ENCODE measurements around the gene LSR. TPM values are rescaled to one million over a fixed set of nuclear protein-coding genes. Genes with fewer than 3 reads are reported as not detected.

The LSR gene
- total and polyA plus RNA-seq, 2 experiments from 2014 or later = 116 to 212 TPM

- Histone ChIP-seq H3K27ac (ENCODE audit: low read depth) (no peak overlapping the region), H2AFZ (no peak overlapping the region), H3K79me2 (replicated peaks; ENCODE audit: insufficient read depth) (no peaks in the 10 kb centered on the region), H3K9me2 (ENCODE audit: insufficient read depth) (no peaks in the 10 kb centered on the region), H4K20me1 (replicated peaks; ENCODE audit: insufficient read depth) (no peaks in the 10 kb centered on the region), H3K4me2 (no peak overlapping the region), H3F3A (replicated peaks; ENCODE audit: low read depth) (peaks cover 8% of the 10 kb centered on the region), H3K4me1 (ENCODE audit: insufficient read depth) (no peaks in the 10 kb centered on the region; the same call in 1 of the 2 replicates), H3K36me3 (ENCODE audit: insufficient read depth) (no peaks in the 10 kb centered on the region), H3K4me3 (no peak overlapping the region), H3K27me3 (ENCODE audit: insufficient read depth) (no peaks in the 10 kb centered on the region)
- no peaks in the 10 kb centered on the region for H3K36me3 Mint-ChIP-seq (ENCODE audit: low read depth)
- ATAC-seq (no peak), DNase-seq (ENCODE audit: low spot score) (no peak)
- peaks cover 5% of the 10 kb centered on the region; the same call in 2 of the 3 replicates for H3K4me1 Mint-ChIP-seq
- H3K27ac Mint-ChIP-seq = no peak overlapping the region
- TF ChIP-seq NANOG (IDR thresholded peaks at IDR 0.05; ENCODE audit: borderline replicate concordance) = no peak
- no peak for TF ChIP-seq ZNF462 (CRISPR knock-in tag; IDR thresholded peaks at IDR 0.05)
- no peak for TF ChIP-seq CTCF (conservative IDR thresholded peaks at IDR 0.05; ENCODE audit: low read depth in 2 of 2)
- TF ChIP-seq CREB1 (CRISPR knock-in tag; IDR thresholded peaks at IDR 0.05; ENCODE audit: low read depth) = no peak
- no peak for TF ChIP-seq JUNB (IDR thresholded peaks at IDR 0.05; ENCODE audit: unreplicated experiment)
- no peak for TF ChIP-seq ETS1 (IDR thresholded peaks at IDR 0.05)
- no peak for TF ChIP-seq REST (IDR thresholded peaks at IDR 0.05; ENCODE audit: unreplicated experiment)
- no peak for TF ChIP-seq STAT1 (IDR thresholded peaks at IDR 0.05; ENCODE audit: unreplicated experiment)
- TF ChIP-seq ZNF114 (CRISPR knock-in tag; IDR thresholded peaks at IDR 0.05) = no peak
- TF ChIP-seq EZH2 (IDR thresholded peaks at IDR 0.05; ENCODE audit: low read depth, unreplicated experiment) = no peak
- no peak for TF ChIP-seq ZNF331 (CRISPR knock-in tag; IDR thresholded peaks at IDR 0.05; ENCODE audit: low read depth)
- no peak for TF ChIP-seq EZH2phosphoT487 (IDR thresholded peaks at IDR 0.05; ENCODE audit: unreplicated experiment)
- TF ChIP-seq POLR2AphosphoS5 (IDR thresholded peaks at IDR 0.05; ENCODE audit: low read depth) = no peak
- no peaks in the 10 kb centered on the region for H3K9me3 Mint-ChIP-seq
- H3K27me3 Mint-ChIP-seq (ENCODE audit: insufficient read depth, low read depth, poor library complexity) = peaks cover 9% of the 10 kb centered on the region
- no peak overlapping the region for H3K4me3 Mint-ChIP-seq
Measured at GRCh38 chr19:35302446-35302845, 53.6 kb downstream of the LSR start.
